ENCODE measurements around the gene NCK2. TPM values are rescaled to one million over a fixed set of nuclear protein-coding genes. Genes with fewer than 3 reads are reported as not detected.

Gene NCK2
- total and polyA plus RNA-seq, 2 of the 13 experiments (the other 11 are each of a cell fraction or from before 2014, with no cell fraction given) = 14.8 to 23.5 TPM

DNA sequence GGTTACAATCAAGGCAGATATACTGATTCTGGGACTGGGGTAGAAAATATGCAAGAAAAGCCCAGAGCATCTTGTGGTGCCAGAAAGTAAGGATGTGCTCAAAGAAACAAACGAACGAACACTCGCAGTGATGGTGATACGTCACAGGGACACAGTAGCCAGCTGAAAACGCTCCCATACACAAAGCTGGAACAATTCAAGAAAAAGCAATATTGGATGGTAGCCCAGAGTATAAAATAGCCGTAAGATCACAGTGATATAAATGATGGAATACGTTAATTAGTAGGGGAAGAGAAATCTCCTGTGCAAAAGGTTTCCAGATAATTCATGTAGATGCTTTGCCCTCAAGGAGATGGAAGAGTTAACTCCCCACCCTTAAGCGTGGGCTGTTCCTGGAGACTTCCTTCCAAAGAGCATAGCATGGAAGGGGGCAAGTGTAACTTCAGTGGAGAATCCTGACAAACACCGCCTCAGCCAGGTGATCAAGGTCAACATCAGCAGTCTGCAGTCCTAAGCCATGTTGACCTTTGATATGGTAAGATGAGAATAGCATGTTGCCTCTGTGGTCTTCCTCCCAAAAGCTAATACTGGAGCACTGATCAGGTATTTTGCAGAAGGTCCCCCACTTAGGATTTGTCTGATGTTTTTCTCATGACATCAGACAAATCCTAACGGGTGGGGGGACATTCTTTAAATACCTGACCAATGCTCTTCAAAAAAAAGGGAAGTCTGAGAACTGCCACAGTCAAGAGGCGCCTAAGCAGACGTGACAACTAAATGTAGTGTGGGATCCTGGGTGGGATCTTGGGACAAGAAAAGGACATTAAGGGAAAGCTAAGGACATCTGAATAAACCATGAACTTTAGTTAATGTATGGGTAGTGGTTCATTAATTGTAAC is 99.0 kb downstream of the NCK2 start (continued):
- TF ChIP-seq ETV6 (CRISPR knock-in tag; conservative IDR thresholded peaks at IDR 0.05) = no peak
- TF ChIP-seq ZNF724P (CRISPR knock-in tag; IDR thresholded peaks at IDR 0.05; ENCODE audit: borderline replicate concordance) = no peak
- TF ChIP-seq NPAS2 (CRISPR knock-in tag; IDR thresholded peaks at IDR 0.05; ENCODE audit: borderline replicate concordance) = no peak
- no peak for TF ChIP-seq RFX3 (CRISPR knock-in tag; IDR thresholded peaks at IDR 0.05)
- TF ChIP-seq MED13 (CRISPR knock-in tag; IDR thresholded peaks at IDR 0.05) = no peak
- no peak for TF ChIP-seq HOXA9 (CRISPR knock-in tag; IDR thresholded peaks at IDR 0.05; ENCODE audit: borderline replicate concordance)
- TF ChIP-seq, protein P1, sequence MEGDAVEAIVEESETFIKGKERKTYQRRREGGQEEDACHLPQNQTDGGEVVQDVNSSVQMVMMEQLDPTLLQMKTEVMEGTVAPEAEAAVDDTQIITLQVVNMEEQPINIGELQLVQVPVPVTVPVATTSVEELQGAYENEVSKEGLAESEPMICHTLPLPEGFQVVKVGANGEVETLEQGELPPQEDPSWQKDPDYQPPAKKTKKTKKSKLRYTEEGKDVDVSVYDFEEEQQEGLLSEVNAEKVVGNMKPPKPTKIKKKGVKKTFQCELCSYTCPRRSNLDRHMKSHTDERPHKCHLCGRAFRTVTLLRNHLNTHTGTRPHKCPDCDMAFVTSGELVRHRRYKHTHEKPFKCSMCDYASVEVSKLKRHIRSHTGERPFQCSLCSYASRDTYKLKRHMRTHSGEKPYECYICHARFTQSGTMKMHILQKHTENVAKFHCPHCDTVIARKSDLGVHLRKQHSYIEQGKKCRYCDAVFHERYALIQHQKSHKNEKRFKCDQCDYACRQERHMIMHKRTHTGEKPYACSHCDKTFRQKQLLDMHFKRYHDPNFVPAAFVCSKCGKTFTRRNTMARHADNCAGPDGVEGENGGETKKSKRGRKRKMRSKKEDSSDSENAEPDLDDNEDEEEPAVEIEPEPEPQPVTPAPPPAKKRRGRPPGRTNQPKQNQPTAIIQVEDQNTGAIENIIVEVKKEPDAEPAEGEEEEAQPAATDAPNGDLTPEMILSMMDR (CRISPR knock-in tag; IDR thresholded peaks at IDR 0.05) = 0 out of 2 replicates have a peak, but pooled peaks have one; percentile 4
- TF ChIP-seq PREB (CRISPR knock-in tag; IDR thresholded peaks at IDR 0.05) = no peak
- TF ChIP-seq NR2F6 (IDR thresholded peaks at IDR 0.05) = no peak
- peak; percentile 48; the same call in 1 of the 2 replicates for TF ChIP-seq NR2F6 (CRISPR knock-in tag; IDR thresholded peaks at IDR 0.05)
- TF ChIP-seq ZNF674 (CRISPR knock-in tag; IDR thresholded peaks at IDR 0.05; ENCODE audit: low read depth) = no peak
- TF ChIP-seq TBX3 (IDR thresholded peaks at IDR 0.05; ENCODE audit: borderline replicate concordance) = no peak
- TF ChIP-seq RXRB (CRISPR knock-in tag; IDR thresholded peaks at IDR 0.05; ENCODE audit: borderline replicate concordance) = 0 out of 2 replicates have a peak, but pooled peaks have one; percentile 15
- no peak for TF ChIP-seq LRRFIP1 (CRISPR knock-in tag; conservative IDR thresholded peaks at IDR 0.05)
- TF ChIP-seq ZBTB7A (CRISPR knock-in tag; IDR thresholded peaks at IDR 0.05) = no peak
- TF ChIP-seq JUN (CRISPR knock-in tag; IDR thresholded peaks at IDR 0.05) = no peak
- no peak for TF ChIP-seq NR2F2 (IDR thresholded peaks at IDR 0.05; ENCODE audit: borderline replicate concordance, low read depth)
- no peak for TF ChIP-seq HDAC6 (IDR thresholded peaks at IDR 0.05; ENCODE audit: low read depth, low read length)
- no peak for TF ChIP-seq ZNF143 (CRISPR knock-in tag; IDR thresholded peaks at IDR 0.05)
- TF ChIP-seq SNRNP70 (IDR thresholded peaks at IDR 0.05; ENCODE audit: low read depth, low read length) = no peak
- TF ChIP-seq SNAPC2 (CRISPR knock-in tag; IDR thresholded peaks at IDR 0.05) = no peak

Measured in HepG2 (cell line).